GM11168 (cell line): ENCODE data around the gene HTT.

Source experiments
- in situ Hi-C: fragments of 300-500 bp; cut with MboI; formaldehyde crosslinking; loops from one replicate; pipeline ENCODE4 v1.12.0; 2022; ENCODE audit warnings: low sequenced_read_pairs; ENCODE audit not compliant: unreplicated experiment

Gene HTT

DNA sequence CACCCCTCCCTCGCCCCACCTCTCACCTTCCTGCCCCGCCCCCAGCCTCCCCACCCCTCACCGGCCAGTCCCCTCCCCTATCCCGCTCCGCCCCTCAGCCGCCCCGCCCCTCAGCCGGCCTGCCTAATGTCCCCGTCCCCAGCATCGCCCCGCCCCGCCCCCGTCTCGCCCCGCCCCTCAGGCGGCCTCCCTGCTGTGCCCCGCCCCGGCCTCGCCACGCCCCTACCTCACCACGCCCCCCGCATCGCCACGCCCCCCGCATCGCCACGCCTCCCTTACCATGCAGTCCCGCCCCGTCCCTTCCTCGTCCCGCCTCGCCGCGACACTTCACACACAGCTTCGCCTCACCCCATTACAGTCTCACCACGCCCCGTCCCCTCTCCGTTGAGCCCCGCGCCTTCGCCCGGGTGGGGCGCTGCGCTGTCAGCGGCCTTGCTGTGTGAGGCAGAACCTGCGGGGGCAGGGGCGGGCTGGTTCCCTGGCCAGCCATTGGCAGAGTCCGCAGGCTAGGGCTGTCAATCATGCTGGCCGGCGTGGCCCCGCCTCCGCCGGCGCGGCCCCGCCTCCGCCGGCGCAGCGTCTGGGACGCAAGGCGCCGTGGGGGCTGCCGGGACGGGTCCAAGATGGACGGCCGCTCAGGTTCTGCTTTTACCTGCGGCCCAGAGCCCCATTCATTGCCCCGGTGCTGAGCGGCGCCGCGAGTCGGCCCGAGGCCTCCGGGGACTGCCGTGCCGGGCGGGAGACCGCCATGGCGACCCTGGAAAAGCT, at the start of gene HTT, which contains the start of gene HTT-AS:
Gene HTT (plus strand): TSS at position 604 of the 768 bp plus-strand sequence. CDS start 145 bp downstream, at position 749.
Gene HTT-AS (minus strand): TSS at position 461 of the 768 bp plus-strand sequence.
- in situ Hi-C loops: no loop called here

DNA sequence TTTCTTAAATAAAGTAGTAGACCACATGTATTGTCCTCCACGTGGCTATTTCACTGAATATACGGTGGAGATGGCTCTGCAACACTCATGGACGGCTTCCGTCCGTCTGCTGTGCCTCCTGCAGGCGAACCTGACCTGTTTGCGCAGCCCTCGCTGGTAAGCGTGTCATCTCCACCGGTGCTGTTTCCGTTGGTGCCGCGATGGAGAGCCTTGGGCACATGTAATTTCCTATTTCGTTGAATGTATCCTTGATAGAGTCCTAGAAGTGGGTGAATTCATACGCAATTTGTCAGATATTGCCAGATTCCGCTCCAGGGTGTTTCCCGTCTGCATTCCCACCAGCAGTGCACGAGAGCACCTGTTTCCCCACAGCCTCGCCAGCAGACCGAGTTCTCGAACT, 48.6 kb upstream of the HTT start:
- in situ Hi-C loops: no loop called here

DNA sequence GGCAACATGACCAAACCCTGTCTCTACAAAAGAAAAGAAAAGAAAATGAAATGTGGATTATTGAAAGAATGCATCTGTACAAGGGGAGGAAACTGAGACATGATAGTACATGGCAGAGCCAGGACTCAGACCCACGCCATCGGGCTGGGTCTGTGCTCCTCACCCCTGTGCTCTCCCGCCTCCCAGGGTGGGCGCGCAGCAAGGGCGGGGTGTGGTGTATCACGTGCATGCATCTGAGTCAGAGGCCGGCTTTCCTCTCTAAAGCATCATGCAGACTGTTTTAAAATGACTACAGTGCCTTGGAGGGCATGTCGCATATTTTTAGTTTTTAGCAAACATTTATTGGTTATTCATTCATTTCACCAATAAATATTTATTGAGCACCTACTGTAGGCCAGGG, 47.9 kb upstream of the HTT start:
- in situ Hi-C loops: no loop called here

DNA sequence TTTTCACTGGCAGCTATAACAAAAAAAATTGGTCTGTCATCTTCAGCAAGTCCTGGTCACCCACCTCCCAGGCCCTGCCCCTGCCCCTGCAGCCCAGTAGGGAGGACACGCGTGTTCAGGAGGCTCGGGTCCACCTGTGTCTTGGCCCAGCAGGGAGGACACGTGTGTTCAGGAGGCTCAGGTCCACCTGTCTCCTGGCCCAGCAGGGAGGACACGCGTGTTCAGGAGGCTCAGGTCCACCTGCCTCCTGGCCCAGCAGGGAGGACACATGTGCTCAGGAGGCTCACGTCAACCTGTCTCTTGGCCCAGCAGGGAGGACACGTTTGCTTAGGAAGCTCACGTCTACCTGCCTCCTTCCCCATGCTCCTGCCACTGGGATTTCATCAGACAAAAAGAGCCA, 45.0 kb upstream of the HTT start:
- in situ Hi-C loops: no loop called here

DNA sequence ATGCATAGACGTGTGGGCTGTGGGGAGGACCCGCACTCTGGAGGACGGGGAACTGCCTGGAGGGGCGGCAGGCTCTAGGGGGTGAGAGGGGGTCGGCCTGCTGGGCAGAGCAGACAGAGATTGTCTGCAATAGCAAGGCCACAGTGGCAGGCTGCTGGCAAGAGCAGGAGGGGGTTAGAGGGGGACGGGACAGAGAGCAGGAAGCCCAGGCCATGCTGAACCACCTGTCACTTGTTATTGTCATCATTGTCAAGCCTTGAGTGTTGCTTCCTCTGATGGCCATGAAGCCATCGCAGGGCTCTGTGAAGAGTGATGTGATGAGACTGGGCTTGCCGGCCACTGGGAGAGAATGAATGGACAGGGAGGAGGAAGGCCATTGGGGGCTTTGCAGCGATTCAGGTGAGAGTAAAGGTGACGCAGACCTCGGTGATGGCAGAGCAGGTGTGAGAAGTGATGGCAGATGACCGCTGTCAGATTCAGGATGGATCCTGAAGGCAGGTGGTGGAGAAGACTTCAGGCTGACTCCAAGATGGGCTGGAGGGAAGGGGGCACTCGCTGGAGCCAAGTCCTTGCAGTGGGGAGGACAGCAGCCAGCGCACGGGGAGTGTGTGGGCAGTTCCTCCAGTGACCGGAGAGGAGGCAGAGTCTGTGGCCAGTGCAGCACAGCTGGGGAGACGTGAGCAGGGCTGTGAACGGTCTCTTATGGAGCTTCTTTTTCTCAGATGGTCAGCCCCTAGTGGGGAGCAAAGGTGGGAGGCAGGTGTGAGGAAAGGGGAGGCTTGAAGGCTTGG, 43.7 kb upstream of the HTT start:
- in situ Hi-C loops: loop anchor here (5.0 kb wide), 1 partner anchor 63 kb away; no protein-coding TSS in a partner anchor

DNA sequence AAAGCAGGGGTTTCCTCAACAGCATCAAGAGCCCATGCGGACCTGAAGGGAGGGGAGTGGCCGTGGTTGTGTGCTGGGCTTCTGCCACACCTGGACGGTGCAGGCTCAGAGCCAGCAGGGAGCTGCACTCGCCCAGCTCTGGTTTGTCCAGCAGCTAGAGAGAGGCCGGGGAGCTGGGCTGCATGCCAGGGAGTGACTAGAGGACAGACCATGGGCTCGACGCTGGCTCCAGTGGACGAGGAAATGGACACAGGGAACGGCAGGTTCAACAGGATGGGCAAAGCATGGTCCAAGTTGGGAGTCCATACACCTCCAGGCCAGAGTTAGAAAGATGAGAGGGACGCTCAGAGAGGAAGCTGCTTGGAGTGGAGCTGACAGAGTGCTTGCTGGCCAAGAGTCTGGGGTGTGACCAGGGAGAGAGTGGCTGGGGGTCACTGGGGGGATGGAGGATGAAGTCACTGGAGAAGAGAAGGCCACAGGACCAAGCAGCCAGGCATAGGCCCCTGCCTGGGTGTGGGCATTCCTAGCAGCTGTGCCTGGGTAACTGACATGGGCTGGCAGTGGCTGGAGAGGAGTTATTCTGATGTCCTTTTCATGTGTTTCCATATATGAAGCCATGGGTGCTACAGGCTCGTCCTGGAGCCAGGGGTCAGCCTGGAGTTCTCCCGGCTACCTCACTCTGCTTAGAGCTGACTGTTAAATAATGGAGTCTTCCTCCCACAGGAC, 43.0 kb upstream of the HTT start:
- in situ Hi-C loops: loop anchor here (5.0 kb wide), 1 partner anchor 64 kb away; no protein-coding TSS in a partner anchor

DNA sequence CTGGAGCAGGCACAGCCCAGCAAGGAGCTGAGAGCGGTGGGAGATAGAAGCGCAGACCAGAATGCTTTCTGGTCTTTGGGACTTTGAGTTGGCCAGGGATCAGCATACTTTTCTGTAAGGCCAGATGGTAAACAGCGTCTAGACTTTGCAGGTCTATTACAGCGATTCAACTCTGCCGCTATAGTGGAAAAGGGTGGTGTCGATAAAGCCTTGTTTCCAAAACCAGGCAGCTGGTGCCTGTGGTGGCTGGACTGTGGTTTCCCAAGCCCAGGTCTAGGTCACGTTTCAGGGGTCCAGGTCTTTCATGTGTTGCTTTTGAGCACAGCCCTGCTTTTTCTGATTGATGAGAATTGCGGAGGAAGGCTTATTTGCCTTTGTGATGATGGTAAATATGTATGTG, 40.2 kb upstream of the HTT start:
- in situ Hi-C loops: loop anchor here (5.0 kb wide), 1 partner anchor 67 kb away; no protein-coding TSS in a partner anchor

DNA sequence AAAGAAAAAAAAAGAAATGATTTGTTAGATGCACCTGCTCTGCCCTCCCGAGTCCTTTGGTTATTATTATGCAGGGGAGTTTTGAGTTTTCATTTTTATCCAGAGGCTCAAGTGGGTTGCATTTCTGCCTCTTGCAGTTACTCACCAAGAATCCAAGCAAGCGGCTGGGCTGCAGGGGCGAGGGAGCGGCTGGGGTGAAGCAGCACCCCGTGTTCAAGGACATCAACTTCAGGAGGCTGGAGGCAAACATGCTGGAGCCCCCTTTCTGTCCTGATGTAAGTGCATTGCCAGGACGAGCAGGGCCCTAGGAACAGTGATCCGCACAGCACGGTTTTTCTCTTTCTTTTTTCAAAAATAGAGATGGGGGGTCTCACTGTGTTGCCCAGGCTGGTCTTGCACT, 39.2 kb upstream of the HTT start:
- in situ Hi-C loops: no loop called here

DNA sequence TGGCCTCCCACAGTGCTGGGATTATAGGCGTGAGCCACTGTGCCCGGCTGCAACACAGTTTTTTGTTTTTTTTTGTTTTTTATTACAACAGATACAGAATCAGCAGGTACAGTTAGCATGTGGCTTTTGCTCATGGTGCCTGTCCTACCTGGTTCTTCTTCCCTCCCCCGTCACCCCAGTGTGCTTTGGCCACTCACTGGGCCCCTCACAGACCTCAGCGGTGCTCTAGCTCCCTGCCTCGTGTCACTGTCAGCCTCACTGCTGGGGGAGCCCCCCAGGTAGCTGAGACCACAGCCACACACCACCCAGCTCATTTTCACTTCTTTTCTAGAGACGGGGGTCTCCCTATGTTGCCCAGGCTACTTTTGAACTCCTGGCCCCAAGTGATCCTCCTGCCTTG, 38.8 kb upstream of the HTT start:
- in situ Hi-C loops: no loop called here

DNA sequence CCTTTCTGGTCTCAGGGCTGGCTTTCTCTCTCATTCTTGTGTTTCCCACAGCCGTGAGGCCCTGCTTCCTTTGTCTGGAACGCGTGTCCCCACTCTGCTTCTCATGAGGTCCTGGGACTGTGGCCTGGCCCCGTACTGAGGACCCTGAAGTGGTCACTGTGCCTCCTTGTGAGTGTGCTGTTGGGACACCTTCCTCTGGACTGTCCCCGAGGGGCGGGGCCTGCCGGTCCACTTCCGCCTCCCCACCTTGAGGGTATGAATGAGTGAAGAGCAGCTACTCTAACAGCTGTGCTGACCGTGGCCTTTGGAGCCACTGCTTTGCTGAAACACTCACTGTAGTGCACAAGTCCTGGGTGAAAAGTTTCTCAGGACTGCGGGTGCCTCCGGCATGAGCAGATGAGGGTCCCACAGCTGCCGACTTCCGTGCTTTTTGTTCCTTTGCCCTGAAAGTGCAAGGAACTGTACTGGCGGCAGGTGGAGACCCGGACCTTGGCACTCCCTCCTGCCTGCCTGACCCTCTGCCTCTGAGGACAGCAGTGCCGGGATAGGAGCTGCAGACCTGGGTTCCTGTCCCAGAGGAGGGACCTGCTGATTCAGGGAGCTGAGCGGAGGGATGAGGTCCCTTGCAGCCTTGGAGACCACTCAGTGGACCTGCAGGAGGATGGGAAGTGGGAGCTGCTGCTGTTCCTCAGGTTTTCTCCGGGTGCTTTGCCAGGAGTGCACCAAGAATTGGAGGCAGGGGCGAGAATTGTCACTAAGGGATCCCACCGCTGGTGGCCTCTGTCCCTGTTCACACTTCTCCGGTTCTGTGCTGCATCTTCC, 38.1 kb upstream of the HTT start:
- in situ Hi-C loops: no loop called here

DNA sequence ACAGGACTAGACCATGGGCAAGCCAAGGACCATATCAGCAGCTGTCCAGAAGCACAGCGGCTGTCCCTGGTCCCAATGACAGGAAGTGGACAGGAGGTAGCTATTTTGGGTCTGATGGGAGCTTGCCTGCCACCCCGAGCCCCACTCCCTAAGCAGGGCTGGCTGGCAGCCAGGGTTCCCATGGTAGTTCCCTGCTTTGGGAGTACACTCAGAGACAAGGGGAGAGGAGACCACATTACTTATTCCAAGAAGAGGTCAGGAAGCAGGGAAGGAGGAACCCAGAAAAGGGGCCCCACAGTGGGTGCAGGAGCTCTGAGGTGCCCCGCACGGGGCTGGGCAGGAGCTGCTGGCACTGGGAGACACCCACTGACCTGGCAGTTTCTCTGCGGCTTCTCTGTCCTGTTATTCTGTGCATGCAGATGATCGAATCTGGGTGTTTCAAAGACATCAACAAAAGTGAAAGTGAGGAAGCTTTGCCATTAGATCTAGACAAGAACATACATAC, 36.5 kb upstream of the HTT start:
- in situ Hi-C loops: no loop called here

DNA sequence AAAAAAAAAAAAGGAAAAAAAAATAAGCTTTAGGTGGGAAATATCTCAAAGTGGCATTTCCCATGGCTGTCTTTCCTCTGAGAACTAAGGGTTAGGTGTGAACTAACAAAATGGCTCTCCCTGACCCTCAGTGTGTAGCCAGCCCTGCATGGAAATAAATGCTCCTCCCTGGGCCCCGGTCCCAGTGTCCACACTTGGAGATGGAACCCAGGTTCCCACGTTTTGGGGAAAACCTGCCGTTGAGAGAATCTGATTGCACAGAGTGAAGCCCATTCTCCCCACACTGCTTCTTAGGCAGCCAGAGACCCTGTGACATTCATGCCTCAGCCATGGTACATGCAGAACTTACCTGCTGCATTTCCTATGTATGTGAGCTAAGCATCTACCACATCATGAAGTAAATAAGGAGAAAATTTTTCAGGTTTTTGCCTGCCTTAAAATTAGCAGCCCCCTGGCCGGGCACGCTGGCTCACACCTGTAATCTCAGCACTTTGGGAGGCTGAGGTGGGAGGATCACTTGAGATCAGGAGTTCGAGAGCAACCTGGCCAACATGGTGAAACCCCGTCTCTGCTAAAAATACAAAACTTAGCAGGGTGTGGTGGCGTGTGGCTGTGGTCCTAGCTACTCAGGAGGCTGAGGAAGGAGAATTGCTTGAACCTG, 34.6 kb upstream of the HTT start:
- in situ Hi-C loops: no loop called here

DNA sequence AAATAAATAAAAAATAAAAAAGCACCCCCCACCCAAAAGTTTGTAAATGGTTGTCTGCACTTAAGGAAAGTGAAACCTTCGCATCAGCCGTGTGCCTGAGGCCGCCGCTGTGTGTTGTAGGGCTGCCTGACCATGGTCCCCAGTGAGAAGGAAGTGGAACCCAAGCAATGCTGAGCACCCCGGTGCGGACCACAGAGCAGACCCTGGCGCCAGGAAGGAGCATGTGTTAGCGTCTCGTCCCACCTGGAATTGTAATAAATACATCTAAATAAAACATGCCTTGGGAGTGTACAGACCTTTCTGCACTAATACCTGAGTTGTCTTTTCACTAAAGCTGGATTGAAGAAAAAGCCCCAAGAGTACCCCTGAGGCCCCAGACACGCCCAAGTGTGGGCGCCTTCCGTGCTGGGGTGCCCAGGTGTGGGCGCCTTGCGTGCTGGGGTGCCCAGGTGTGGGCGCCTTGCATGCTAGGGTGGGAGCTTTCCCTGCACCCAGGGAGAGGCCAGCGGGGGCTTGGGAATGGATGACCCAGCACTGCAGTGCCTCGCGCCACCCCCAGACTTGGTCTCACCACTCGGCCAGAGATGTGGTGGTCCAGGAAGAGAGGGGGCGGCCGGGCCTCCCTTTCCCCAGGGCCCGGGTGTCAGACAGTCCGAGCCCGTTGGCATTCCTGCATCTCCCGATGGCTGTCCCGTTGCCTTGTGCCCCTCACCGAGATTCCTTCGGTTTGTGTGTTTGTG, 33.9 kb upstream of the HTT start:
- in situ Hi-C loops: no loop called here

DNA sequence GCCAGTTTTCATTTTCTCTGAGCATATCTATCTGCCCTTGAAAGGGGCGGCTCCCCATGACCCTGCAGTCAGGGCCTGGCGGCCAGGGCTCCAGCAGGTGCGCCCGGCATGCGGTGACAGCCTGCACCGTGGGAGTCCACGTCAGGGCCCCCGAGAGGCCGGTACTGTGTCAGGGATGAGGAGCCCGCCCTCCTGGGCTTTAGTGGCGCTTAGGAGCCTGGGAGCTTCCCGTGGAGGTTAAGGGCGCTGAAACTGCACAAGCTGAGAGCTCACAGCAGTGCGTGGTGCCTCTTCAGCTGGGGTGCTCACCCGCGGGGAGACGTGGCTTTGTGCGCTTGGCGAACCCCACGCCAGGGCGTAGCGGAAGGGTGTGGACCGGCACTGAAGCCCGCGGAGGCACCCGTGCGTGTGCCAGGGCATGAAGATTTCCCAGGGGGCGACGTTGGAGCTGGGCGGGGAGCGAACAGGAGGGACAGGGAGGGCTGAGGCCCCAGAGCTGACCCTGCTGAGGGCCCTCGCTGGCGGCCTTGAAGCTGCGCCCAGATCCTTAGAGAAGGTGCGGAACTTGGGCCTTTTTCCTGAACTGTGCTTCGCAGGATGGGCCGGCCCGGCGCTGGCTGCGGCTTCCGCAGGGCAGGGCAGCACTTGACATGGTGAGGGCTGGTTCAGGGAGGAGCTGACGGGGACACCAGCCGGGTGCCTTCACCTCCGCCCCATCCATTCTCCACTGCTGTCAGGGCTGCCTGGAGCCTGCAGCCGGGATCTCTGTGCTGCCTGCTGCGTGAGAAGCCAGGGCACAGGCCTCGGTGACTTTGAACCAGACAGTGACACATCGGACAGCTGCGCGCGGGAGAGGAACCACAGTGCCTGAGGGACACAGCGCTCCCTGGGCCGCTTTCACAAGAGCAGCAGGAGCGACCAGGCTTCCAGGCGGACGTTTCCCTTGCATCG, 33.0 kb upstream of the HTT start:
- in situ Hi-C loops: no loop called here

DNA sequence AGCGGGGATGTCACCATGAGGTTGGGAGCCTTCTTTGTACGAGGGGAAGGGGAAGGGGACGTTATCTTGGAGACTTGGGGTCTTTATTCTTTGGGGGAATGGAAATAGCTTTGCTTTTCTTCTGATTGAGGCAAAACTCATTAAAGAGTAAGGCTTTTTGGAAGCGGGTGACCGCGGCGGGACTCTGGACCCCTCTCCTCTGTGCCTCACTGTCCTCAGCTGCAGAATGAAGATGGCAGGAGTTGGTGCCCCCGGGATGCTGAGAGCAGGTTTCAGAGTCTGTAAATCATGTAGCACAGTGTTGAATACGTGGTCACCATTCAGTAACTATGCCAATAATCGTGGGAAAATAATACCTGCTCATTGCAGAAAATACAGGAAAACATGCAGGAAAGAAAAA, 32.3 kb upstream of the HTT start:
- in situ Hi-C loops: no loop called here

DNA sequence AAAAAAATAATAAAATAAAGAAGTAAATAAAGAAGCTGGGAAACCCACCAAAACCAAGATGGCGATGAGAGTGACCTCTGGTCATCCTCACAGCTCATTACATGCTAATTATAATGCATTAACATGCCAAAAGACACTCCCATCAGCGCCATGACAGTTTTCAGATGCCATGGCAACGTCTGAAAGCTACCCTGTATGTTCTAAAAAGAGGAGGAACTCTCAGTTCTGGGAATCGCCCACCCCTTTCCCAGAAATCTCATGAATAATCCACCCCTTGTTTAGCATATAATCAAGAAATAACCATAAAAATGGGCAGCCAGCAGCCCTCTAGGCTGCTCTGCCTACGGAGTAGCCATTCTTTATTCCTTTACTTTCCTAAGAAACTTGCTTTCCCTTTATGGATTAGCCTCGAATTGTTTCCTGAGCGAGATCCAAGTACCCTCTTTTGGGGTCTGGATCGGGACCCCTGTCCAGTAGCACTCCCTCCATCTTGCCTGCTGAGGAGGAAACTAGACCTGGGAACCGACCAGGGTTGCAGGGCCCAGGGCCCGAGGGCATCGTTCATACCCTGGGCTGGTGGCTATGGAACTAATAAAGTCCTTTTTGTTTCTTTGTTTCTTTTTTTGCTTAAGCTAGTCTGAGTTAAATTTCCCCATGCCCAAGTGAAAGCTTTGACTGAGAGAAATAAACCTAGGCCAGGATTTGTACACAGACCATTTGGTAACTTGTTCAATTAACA, 31.0 kb upstream of the HTT start:
- in situ Hi-C loops: no loop called here
